GM12873 (cell line): Measurements from ENCODE around the gene SLC35D2.

Source experiments
- CTCF ChIP-seq: IDR thresholded peaks from 2 replicates; pipeline ENCODE4 v1.5.1; 2012; ENCODE audit warnings: low read depth, mild to moderate bottlenecking, moderate library complexity, low read length, control low read depth; ENCODE audit not compliant: insufficient read depth; ENCODE audit errors: missing control alignments

Gene SLC35D2

GRCh38 chr9:96383165-96383942 is at the start of gene SLC35D2:
Gene SLC35D2 (minus strand): TSS chr9:96383711. CDS start chr9:96383634, 77 bp downstream.
- no peak for TF ChIP-seq CTCF

- TF ChIP-seq CTCF: no peak
These were observed 46.9 kb upstream of the SLC35D2 start for GRCh38 chr9:96430377-96430776.

GRCh38 chr9:96429732-96430131 is 46.2 kb upstream of the SLC35D2 start:
- no peak for TF ChIP-seq CTCF

GRCh38 chr9:96425500-96426169 is 42.1 kb upstream of the SLC35D2 start:
- no peak for TF ChIP-seq CTCF

- TF ChIP-seq CTCF: no peak
These were observed 40.5 kb upstream of the SLC35D2 start for GRCh38 chr9:96423985-96424336.

GRCh38 chr9:96423322-96423984 is 39.9 kb upstream of the SLC35D2 start:
- TF ChIP-seq CTCF: no peak
